ENCODE measurements around the gene RPL34.
"Not testable (repeated sequence)": the region's sequence is repeated elsewhere in the genome, so short reads cannot be mapped to it uniquely, and the experiment has no call there.

The RPL34 gene

DNA sequence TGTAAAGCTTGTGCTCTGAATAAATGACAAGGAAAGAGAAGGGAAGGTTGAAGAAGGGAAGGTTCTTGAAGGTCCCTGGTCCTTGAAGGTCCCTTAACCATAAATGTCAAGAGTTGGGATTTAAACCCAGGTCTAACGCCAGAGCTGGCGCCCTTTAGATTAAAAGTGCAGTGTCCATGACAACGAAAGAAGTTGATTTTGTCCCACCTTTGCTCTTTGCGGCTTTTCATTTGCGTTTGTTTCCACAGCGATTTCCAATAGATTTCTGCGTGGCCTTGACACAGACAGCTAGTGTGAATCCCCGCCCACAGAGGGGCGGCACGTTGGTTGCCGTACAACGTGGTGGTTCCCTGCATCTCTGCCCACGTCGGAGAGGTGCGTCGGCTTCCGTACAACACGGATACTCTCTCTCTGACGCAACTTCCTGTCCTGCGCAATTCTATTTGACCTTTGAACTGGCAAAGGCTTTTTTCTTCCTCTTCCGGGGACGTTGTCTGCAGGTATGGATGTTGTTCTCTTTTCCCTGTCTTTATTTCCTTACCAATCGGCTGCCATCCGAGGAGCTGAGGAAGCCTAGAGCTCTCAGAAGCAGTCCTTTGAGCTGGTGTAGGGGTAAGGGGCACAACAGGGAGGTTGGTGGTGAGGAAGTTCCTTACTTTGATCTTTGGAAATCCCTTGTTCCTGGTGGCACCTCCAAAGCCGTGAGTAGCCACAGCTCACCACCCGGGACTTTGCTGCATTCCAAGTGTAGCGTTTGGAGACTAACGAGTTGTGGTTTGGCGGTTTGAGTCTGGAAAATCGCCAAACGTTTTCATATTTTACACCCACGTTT is at the start of gene RPL34:
Gene RPL34, plus strand, starts transcription at position 476 of the 832 bp plus-strand sequence. CDS start 1,384 bp downstream, outside the sequence.
- peaks cover 8 to 17% of the 10 kb centered on the region in 2 donors for H3K4me1 ChIP-seq (ENCODE audit: control insufficient read depth in 1 of 2, insufficient read depth in 2 of 2, low read length in 2 of 2)
- H3K27ac ChIP-seq (ENCODE audit: low read length): peak within 1 kb of the TSS; percentile 95
- H3K36me3 ChIP-seq (ENCODE audit: control insufficient read depth in 1 of 2, insufficient read depth in 2 of 2, low read length in 2 of 2): peaks cover 25 to 35% of the 10 kb centered on the region in 2 donors
- H3K9me3 ChIP-seq (ENCODE audit: control insufficient read depth in 1 of 2, low read length in 2 of 2): no peaks in the 10 kb centered on the region
- no peaks in the 10 kb centered on the region for H3K27me3 ChIP-seq (ENCODE audit: low read depth, low read length)
- peak within 1 kb of the TSS; percentile 81 to 91 for H3K4me3 ChIP-seq (ENCODE audit: low read depth in 1 of 2, low read length in 2 of 2)

DNA sequence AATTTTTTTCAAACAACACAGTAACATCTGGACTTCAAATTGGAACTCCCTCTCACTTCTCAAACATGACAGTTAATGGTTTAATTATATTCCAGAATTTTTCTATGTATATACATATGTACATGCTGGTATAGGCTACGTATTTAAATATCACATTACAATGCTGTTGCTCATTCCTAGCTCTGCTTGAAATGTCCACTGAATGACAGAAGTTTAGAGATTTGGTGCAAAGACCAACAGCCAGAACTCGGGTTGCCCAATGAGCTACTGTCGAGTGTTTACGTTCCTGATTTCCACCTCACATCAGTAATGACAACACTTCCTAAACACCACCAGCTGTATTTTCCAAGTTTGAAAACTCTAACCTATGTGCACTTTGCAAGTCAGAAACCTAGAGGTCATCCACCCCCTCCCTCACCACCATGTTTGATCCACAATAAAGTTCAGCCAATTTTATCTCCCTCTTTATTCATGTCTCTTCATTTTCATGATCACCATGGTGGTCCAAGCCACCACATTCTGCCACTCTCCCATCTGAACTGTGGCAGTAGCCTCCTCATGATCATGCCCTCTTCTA is 49.3 kb upstream of the RPL34 start:
- Histone ChIP-seq H3K27me3 (ENCODE audit: low read depth, low read length) (no peaks in the 10 kb centered on the region), H3K36me3 (ENCODE audit: control insufficient read depth in 1 of 2, insufficient read depth in 2 of 2, low read length in 2 of 2) (no peaks in the 10 kb centered on the region), H3K4me3 (ENCODE audit: low read depth in 1 of 2, low read length in 2 of 2) (no peak overlapping the region), H3K4me1 (ENCODE audit: control insufficient read depth in 1 of 2, insufficient read depth in 2 of 2, low read length in 2 of 2) (no peaks in the 10 kb centered on the region), H3K27ac (ENCODE audit: low read length) (no peak overlapping the region), H3K9me3 (ENCODE audit: control insufficient read depth in 1 of 2, low read length in 2 of 2) (no peaks in the 10 kb centered on the region)

DNA sequence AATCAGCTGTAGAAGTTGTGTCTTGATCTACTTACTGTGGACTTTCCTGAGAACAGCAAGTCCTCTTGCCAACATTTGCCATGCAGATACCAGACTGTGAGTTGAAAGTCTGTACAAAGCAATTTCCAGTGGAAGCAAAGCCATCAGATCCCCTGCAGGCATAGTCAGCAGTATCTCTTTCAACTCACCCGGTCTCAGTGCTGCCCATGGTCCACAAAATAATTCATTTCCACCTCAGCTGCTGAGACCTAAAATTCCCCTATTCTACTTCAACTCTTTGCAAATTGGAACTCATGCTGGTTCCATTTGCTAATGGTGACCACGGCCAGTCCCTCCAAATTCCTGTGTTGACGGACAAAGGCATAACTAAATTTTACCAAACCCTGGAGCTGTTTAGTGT is 46.0 kb upstream of the RPL34 start:
- no peaks in the 10 kb centered on the region for H3K27me3 ChIP-seq (ENCODE audit: low read depth, low read length)

DNA sequence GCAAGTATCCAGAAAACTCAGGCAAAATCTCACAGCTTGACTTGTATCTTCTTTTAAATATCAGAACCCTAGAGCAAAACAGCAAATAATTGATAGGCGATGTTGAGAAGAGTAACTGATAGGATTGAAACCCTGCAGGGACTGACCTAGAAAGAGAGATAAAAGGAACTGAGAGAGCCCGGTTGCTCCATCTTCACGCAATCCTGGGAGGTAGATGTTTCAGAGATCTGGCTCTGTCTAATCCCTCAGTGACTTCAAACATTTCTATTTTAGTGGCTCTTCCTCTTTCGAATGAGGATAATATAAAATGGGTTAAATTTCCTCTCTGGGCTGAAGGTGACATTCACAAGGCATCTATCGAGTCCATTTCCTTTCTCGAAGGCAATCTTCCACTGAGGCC is 39.3 kb upstream of the RPL34 start:
- no peak overlapping the region for H3K27ac ChIP-seq (ENCODE audit: low read length)
- no peaks in the 10 kb centered on the region for H3K9me3 ChIP-seq (ENCODE audit: control insufficient read depth in 1 of 2, low read length in 2 of 2)
- H3K36me3 ChIP-seq (ENCODE audit: control insufficient read depth in 1 of 2, insufficient read depth in 2 of 2, low read length in 2 of 2): no peaks in the 10 kb centered on the region

More for the DNA sequence above, 46.0 kb upstream of the RPL34 start:
- Histone ChIP-seq H3K4me3 (ENCODE audit: low read depth in 1 of 2, low read length in 2 of 2) (no peak overlapping the region), H3K4me1 (ENCODE audit: control insufficient read depth in 1 of 2, insufficient read depth in 2 of 2, low read length in 2 of 2) (no peaks in the 10 kb centered on the region), H3K9me3 (ENCODE audit: control insufficient read depth in 1 of 2, low read length in 2 of 2) (no peaks in the 10 kb centered on the region), H3K36me3 (ENCODE audit: control insufficient read depth in 1 of 2, insufficient read depth in 2 of 2, low read length in 2 of 2) (no peaks in the 10 kb centered on the region), H3K27ac (ENCODE audit: low read length) (no peak overlapping the region)

DNA sequence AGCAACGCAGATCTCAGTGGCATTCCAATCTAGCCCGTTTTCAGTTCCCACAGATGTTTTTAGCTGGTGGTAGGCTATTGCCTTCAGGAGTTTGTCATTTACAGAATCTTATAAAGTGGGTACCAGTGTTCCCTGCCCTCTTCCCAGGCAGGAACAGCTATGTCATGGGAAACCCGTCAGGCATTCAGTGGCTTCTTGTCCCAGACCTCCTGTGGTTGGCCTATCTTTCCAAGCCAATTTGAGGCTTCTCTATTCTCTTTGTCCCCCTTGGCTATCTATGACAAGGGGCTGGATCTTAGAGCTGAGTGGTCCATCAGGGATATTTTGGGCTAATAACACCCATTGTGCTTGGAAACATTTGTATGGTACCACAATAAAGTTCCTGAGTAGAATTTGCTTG is 33.6 kb upstream of the RPL34 start:
- H3K27me3 ChIP-seq (ENCODE audit: low read depth, low read length): no peaks in the 10 kb centered on the region
- no peak overlapping the region for H3K27ac ChIP-seq (ENCODE audit: low read length)
- H3K4me3 ChIP-seq (ENCODE audit: low read depth in 1 of 2, low read length in 2 of 2): no peak overlapping the region
- H3K9me3 ChIP-seq (ENCODE audit: control insufficient read depth in 1 of 2, low read length in 2 of 2): no peaks in the 10 kb centered on the region
- H3K4me1 ChIP-seq (ENCODE audit: control insufficient read depth in 1 of 2, insufficient read depth in 2 of 2, low read length in 2 of 2): no peaks in the 10 kb centered on the region
- no peaks in the 10 kb centered on the region for H3K36me3 ChIP-seq (ENCODE audit: control insufficient read depth in 1 of 2, insufficient read depth in 2 of 2, low read length in 2 of 2)

More for the DNA sequence above, 39.3 kb upstream of the RPL34 start:
- H3K4me1 ChIP-seq (ENCODE audit: control insufficient read depth in 1 of 2, insufficient read depth in 2 of 2, low read length in 2 of 2): no peaks in the 10 kb centered on the region
- no peak overlapping the region for H3K4me3 ChIP-seq (ENCODE audit: low read depth in 1 of 2, low read length in 2 of 2)
- no peaks in the 10 kb centered on the region for H3K27me3 ChIP-seq (ENCODE audit: low read depth, low read length)

DNA sequence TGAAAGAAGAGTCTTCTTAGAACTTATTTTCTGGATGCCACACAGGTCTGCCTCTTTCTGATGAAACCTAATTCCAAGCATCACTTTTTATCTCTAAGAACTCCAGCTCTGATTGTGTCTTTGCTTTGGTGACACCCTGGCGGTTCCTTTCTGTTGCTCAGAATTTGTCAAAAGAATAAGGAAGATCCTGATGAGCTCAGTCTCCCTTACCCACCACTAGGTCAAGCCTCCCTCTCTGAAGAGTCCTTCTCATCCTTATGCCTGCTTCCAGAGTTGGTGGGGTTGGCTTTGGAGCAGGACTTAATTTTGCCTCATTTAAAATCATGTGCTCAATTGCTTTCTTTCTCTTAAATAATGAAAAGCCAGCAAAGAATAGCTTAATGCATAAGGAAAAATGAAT is 31.5 kb upstream of the RPL34 start:
- no peaks in the 10 kb centered on the region for H3K36me3 ChIP-seq (ENCODE audit: control insufficient read depth in 1 of 2, insufficient read depth in 2 of 2, low read length in 2 of 2)
- H3K27ac ChIP-seq (ENCODE audit: low read length): no peak overlapping the region
- H3K4me1 ChIP-seq (ENCODE audit: control insufficient read depth in 1 of 2, insufficient read depth in 2 of 2, low read length in 2 of 2): no peaks in the 10 kb centered on the region
- no peak overlapping the region for H3K4me3 ChIP-seq (ENCODE audit: low read depth in 1 of 2, low read length in 2 of 2)
- no peaks in the 10 kb centered on the region for H3K9me3 ChIP-seq (ENCODE audit: control insufficient read depth in 1 of 2, low read length in 2 of 2)
- H3K27me3 ChIP-seq (ENCODE audit: low read depth, low read length): no peaks in the 10 kb centered on the region

DNA sequence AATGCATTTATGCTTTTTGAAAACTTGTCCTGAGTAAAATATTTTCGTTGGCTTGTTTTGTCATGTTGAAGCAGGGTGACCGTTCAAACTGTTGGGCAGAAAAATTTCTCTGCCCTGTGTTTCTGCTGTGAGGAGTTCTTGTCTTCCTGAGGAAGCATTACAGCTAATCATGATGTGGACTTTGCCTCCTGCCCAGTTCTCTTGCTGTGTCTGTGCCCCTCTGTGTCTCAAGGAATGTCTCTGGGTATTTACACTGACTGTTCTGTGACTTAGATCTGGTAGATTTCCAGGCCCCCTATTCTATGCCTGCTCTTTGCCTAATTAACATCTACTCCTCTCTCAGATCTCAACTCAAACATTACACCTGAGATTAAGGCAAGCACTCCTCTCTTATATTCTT is 30.4 kb upstream of the RPL34 start:
- H3K36me3 ChIP-seq (ENCODE audit: control insufficient read depth in 1 of 2, insufficient read depth in 2 of 2, low read length in 2 of 2): no peaks in the 10 kb centered on the region
- no peak overlapping the region for H3K27ac ChIP-seq (ENCODE audit: low read length)
- H3K4me1 ChIP-seq (ENCODE audit: control insufficient read depth in 1 of 2, insufficient read depth in 2 of 2, low read length in 2 of 2): no peaks in the 10 kb centered on the region
- H3K4me3 ChIP-seq (ENCODE audit: low read depth in 1 of 2, low read length in 2 of 2): no peak overlapping the region
- no peaks in the 10 kb centered on the region for H3K27me3 ChIP-seq (ENCODE audit: low read depth, low read length)
- no peaks in the 10 kb centered on the region for H3K9me3 ChIP-seq (ENCODE audit: control insufficient read depth in 1 of 2, low read length in 2 of 2)

DNA sequence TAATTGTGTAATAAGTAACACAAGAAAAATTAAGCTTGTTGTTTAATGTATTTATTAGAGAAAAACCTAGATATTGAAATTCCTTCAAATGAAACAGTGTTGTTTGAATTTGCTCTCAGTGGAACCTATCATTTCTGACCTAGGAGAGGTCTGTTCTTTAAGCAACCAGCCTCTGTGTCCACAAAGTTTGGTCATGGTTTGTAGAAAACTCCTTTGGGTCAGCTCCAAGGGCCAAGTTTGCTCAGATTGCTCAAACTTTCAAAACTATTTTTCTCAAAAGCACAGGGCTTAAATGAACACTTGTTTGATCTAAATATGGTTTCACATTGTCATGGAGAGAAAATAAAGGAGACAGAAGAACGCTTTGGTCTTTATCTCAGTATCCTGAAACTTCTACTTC is 29.6 kb upstream of the RPL34 start:
- no peaks in the 10 kb centered on the region for H3K27me3 ChIP-seq (ENCODE audit: low read depth, low read length)
- H3K27ac ChIP-seq (ENCODE audit: low read length): no peak overlapping the region
- H3K36me3 ChIP-seq (ENCODE audit: control insufficient read depth in 1 of 2, insufficient read depth in 2 of 2, low read length in 2 of 2): no peaks in the 10 kb centered on the region
- no peak overlapping the region for H3K4me3 ChIP-seq (ENCODE audit: low read depth in 1 of 2, low read length in 2 of 2)
- H3K9me3 ChIP-seq (ENCODE audit: control insufficient read depth in 1 of 2, low read length in 2 of 2): no peaks in the 10 kb centered on the region
- H3K4me1 ChIP-seq (ENCODE audit: control insufficient read depth in 1 of 2, insufficient read depth in 2 of 2, low read length in 2 of 2): no peaks in the 10 kb centered on the region

DNA sequence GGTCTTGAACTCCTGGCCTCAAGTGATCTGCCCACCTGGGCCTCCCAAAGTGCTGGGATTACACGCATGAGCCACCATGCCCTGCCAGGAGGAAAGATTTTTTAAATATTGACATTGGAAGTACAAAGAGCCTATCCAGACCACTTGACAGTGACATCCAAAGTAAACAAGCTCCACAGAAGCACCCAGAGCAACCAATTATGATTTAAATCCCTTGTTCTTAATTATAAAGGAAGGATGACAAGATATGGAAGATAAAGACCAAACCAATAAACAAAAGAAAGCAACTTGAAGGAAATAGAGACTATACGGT is 27.7 kb upstream of the RPL34 start:
- no peaks in the 10 kb centered on the region for H3K4me1 ChIP-seq (ENCODE audit: control insufficient read depth in 1 of 2, insufficient read depth in 2 of 2, low read length in 2 of 2)
- H3K27ac ChIP-seq (ENCODE audit: low read length): no peak overlapping the region
- H3K27me3 ChIP-seq (ENCODE audit: low read depth, low read length): no peaks in the 10 kb centered on the region
- H3K36me3 ChIP-seq (ENCODE audit: control insufficient read depth in 1 of 2, insufficient read depth in 2 of 2, low read length in 2 of 2): no peaks in the 10 kb centered on the region
- H3K4me3 ChIP-seq (ENCODE audit: low read depth in 1 of 2, low read length in 2 of 2): no peak overlapping the region
- H3K9me3 ChIP-seq (ENCODE audit: control insufficient read depth in 1 of 2, low read length in 2 of 2): no peaks in the 10 kb centered on the region

DNA sequence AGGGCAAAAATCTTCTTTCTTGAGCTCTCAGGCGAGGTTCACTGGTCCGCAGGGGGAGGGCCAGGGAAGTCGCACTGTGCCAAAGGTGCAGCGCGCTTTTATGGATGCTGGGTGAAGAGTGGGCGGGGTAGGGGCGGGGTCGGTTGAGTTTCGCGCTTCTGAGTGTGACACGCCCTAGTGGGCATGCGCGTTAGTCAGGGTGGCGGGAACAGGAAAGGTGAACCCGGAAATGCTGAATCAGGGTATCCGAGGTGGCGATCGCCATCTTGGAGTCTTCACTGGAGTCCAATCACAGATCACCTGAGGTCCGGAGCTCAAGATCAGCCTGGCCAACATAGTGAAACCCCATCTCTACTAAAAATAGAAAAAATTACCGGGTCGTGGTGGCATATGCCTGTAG is 26.1 kb upstream of the RPL34 start:
- H3K27me3 ChIP-seq (ENCODE audit: low read depth, low read length); H3K36me3 ChIP-seq (ENCODE audit: control insufficient read depth in 1 of 2, insufficient read depth in 2 of 2, low read length in 2 of 2); H3K27ac ChIP-seq (ENCODE audit: low read length); H3K9me3 ChIP-seq (ENCODE audit: control insufficient read depth in 1 of 2, low read length in 2 of 2); H3K4me1 ChIP-seq (ENCODE audit: control insufficient read depth in 1 of 2, insufficient read depth in 2 of 2, low read length in 2 of 2); H3K4me3 ChIP-seq (ENCODE audit: low read depth in 1 of 2, low read length in 2 of 2): not testable (repeated sequence)

DNA sequence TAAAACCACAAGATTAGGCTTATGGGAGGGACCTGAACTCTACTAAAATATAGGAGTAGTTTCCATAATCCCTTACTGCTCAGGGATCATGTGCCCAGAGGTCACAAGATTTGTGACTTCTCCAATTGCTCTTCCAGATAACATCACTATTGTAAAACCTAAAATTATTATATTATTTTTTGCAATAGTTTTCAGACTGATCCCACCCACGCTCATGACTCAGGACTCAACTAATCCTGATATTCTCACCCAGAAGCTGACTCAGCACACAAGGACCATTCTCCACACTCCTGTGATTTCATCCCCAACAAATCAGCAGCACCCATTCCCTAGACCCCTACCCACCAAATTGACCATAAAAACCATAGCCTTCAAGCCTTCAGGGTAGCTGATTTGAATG is 24.0 kb upstream of the RPL34 start:
- H3K36me3 ChIP-seq (ENCODE audit: control insufficient read depth in 1 of 2, insufficient read depth in 2 of 2, low read length in 2 of 2): no peaks in the 10 kb centered on the region
- no peaks in the 10 kb centered on the region for H3K27me3 ChIP-seq (ENCODE audit: low read depth, low read length)

DNA sequence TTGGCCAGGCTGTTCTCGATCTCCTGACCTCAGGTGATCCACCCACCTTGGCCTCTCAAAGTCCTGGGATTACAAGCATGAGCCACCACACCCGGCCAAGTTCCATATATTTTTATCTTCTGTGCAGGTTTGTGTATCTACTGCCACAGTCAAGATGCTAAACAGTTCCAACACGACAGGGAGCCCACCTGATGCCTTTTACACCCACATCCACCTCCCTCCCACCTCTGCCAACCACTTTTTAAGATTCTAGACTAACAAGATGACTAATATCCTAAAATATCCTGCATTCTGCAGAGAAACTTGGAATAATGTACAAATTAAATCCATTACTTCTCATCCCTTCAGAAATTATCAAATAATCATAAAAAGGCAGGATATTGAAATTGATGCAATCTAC is 19.3 kb upstream of the RPL34 start:
- H3K36me3 ChIP-seq (ENCODE audit: control insufficient read depth in 1 of 2, insufficient read depth in 2 of 2, low read length in 2 of 2): no peaks in the 10 kb centered on the region

More for the DNA sequence above, 24.0 kb upstream of the RPL34 start:
- H3K4me1 ChIP-seq (ENCODE audit: control insufficient read depth in 1 of 2, insufficient read depth in 2 of 2, low read length in 2 of 2): no peaks in the 10 kb centered on the region
- no peak overlapping the region for H3K27ac ChIP-seq (ENCODE audit: low read length)
- H3K9me3 ChIP-seq (ENCODE audit: control insufficient read depth in 1 of 2, low read length in 2 of 2): no peaks in the 10 kb centered on the region
- H3K4me3 ChIP-seq (ENCODE audit: low read depth in 1 of 2, low read length in 2 of 2): no peak overlapping the region

More for the DNA sequence above, 19.3 kb upstream of the RPL34 start:
- H3K27me3 ChIP-seq (ENCODE audit: low read depth, low read length): no peaks in the 10 kb centered on the region
- no peaks in the 10 kb centered on the region for H3K9me3 ChIP-seq (ENCODE audit: control insufficient read depth in 1 of 2, low read length in 2 of 2)
- H3K4me3 ChIP-seq (ENCODE audit: low read depth in 1 of 2, low read length in 2 of 2): no peak overlapping the region
- H3K27ac ChIP-seq (ENCODE audit: low read length): no peak overlapping the region
- no peaks in the 10 kb centered on the region for H3K4me1 ChIP-seq (ENCODE audit: control insufficient read depth in 1 of 2, insufficient read depth in 2 of 2, low read length in 2 of 2)
